Mucosa of descending colon (tissue), 3 donors: Measurements from ENCODE around the gene MCCD1. TPM values are rescaled to one million over a fixed set of nuclear protein-coding genes. Genes with fewer than 3 reads are reported as not detected.

Experiments
- ATAC-seq: fragments of 200-7000 bp; cut with Tn5 transposase; one replicate; pipeline ENCODE4 v1.9.1; 2020; ENCODE audit warnings: mild to moderate bottlenecking, moderate library complexity
- DNase-seq, 3 donors: peaks; one replicate each; pipeline ENCODE4 v3.0.0-alpha.2; 2020
- H3K36me3 ChIP-seq: fragments of 200-600 bp; one replicate; pipeline ENCODE4 v1.8.0; 2021; ENCODE audit warnings: low read depth, mild to moderate bottlenecking
- H3K4me1 ChIP-seq: fragments of 200-600 bp; one replicate; pipeline ENCODE4 v1.8.0; 2021; ENCODE audit warnings: low read depth, mild to moderate bottlenecking
- H3K4me3 ChIP-seq: fragments of 200-600 bp; one replicate; pipeline ENCODE4 v1.8.0; 2021; ENCODE audit warnings: mild to moderate bottlenecking
- H3K9me3 ChIP-seq: fragments of 200-600 bp; one replicate; pipeline ENCODE4 v1.8.0; 2021; ENCODE audit warnings: mild to moderate bottlenecking
- intact Hi-C, 2 donors: fragments of 100-400 bp; cut with DNase I in 1 of 2; cut with micrococcal nuclease in 1 of 2; formaldehyde crosslinking; loops; one replicate each; pipeline versions ENCODE4 v1.11.0 to v1.11.1; 2022; cut with DNase I, micrococcal nuclease
- total RNA-seq, 3 donors: library from RNA; stranded (reverse); fragmentation: NEBNext Ultra II Directional in 2 of 3; extraction: Animal tissue kit (Norgen Biotek cat#: 25700) in 2 of 3; gene quantifications; one replicate each; pipeline versions ENCODE4 v1.2.1 to v1.2.4, GENCODE V29; 2021 to 2023
- TF ChIP-seq, protein P1 (sequence below): fragments of 200-600 bp; IDR thresholded peaks from one replicate; pipeline ENCODE4 v1.8.0; 2022; ENCODE audit warnings: antibody characterized with exemption, mild to moderate bottlenecking
- donor health status: DM: no; HTN: no; CAD: no; lungs with moderate emphysema.
- donor health status: DM: no; HTN: no; CAD: no.
- donor health status: DM: no; HTN: yes; CAD: no.

MCCD1 gene
- total RNA-seq, 3 donors from 2014 or later: not detected

DNA sequence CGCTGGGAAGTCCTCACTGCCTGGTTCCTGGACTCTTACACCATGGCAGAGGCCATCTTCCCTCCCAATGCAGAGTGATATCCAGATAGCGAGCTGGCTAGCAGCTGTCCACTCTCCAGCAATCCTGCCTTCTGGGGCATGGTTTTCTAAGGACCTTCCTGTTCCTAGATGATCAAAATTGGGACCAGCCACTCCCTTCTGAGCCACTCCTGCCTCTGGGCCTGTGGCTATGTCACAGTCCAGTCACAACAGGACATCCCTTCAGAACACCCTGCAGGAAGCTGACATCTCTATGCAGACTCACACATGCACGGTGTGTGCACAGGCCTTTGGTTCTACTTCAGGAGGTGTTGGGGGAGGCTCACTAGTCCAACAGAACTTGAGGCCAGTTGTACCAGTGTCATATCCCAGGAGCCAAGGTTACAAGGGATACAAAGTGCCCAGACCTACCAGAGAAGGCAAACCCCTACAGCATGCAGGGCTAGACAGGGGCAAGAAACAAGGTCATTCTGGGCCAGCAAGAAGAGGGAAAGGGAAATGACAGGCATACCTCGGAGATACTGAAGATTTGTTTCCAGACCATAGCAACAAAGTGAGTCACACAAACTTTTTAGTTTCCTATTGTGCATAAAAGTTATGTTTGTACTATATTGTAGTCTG, 2.7 kb upstream of the MCCD1 start:
- Histone ChIP-seq H3K4me1 (no peaks in the 10 kb centered on the region), H3K36me3 (peaks cover 9% of the 10 kb centered on the region), H3K4me3 (no peak overlapping the region), H3K9me3 (no peaks in the 10 kb centered on the region)
- no peak for DNase-seq
- intact Hi-C loops: no loop called here
- peak; percentile 52 for ATAC-seq
- TF ChIP-seq, protein P1, sequence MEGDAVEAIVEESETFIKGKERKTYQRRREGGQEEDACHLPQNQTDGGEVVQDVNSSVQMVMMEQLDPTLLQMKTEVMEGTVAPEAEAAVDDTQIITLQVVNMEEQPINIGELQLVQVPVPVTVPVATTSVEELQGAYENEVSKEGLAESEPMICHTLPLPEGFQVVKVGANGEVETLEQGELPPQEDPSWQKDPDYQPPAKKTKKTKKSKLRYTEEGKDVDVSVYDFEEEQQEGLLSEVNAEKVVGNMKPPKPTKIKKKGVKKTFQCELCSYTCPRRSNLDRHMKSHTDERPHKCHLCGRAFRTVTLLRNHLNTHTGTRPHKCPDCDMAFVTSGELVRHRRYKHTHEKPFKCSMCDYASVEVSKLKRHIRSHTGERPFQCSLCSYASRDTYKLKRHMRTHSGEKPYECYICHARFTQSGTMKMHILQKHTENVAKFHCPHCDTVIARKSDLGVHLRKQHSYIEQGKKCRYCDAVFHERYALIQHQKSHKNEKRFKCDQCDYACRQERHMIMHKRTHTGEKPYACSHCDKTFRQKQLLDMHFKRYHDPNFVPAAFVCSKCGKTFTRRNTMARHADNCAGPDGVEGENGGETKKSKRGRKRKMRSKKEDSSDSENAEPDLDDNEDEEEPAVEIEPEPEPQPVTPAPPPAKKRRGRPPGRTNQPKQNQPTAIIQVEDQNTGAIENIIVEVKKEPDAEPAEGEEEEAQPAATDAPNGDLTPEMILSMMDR: no peak

DNA sequence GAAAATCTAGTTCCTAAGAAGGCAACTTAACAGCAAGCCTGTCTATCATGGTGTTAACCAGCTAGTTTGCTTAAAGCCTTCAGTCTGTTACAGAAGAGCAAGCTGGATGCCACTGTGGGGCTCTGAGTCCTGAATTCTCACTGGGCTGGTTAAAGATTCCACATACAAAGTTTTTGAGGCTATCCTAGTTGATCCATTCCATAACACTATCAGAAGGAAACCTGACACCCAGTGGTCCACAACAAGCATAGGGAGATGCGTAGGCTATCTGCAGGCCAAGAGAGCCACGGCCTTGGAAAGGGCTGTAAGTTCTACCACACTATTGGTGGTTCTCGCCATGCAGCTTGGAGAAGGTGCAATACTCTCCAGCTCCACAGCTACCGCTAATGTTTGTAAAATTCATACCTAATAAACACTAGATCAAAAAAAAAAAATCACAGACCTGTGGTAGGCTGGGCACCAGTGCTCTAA, 420 bp upstream of the MCCD1 start:
- intact Hi-C loops: no loop called here
- ATAC-seq (peak; percentile 4), DNase-seq (no peak)
- no peak overlapping the region for H3K4me3 ChIP-seq
- H3K9me3 ChIP-seq: no peaks in the 10 kb centered on the region
- H3K36me3 ChIP-seq: peaks cover 11% of the 10 kb centered on the region
- TF ChIP-seq, protein P1: no peak
- H3K4me1 ChIP-seq: no peaks in the 10 kb centered on the region

DNA sequence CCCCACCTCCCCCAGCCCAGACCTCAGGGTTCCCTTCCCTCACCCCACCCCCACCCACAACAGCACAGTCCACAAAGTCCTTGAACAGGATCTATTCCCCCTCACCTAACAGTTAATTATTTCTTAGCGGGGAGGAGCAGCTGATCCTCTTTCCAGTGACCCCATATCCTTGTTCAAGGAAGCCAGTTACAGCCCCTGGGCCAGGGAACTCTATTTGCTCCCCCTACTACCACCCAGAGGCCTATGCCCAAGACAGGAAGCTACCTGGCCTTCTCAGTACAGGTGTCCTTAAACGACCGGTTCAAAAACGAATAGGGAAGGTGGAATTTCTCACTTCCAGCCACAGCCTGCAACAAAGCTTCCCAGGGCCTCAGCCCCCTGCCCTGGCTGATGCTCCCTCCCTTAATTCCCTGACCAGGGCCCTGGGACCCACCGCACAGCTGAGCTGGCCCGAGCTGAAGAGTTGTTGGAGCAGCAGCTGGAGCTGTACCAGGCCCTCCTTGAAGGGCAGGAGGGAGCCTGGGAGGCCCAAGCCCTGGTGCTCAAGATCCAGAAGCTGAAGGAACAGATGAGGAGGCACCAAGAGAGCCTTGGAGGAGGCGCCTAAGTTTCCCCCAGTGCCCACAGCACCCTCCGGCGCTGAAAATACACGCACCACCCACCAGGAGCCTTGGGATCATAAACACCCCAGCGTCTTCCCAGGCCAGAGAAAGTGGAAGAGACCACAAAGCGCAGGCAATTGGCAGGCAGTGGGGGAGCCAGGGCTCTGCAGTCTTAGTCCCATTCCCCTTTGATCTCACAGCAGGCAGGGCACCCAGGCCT, 778 bp downstream of the MCCD1 start:
- Histone ChIP-seq H3K4me3 (no peak overlapping the region), H3K36me3 (peaks cover 16% of the 10 kb centered on the region), H3K4me1 (no peaks in the 10 kb centered on the region), H3K9me3 (no peaks in the 10 kb centered on the region)
- intact Hi-C loops: no loop called here
- DNase-seq (no peak), ATAC-seq (peak; percentile 20)
- TF ChIP-seq, protein P1: no peak

DNA sequence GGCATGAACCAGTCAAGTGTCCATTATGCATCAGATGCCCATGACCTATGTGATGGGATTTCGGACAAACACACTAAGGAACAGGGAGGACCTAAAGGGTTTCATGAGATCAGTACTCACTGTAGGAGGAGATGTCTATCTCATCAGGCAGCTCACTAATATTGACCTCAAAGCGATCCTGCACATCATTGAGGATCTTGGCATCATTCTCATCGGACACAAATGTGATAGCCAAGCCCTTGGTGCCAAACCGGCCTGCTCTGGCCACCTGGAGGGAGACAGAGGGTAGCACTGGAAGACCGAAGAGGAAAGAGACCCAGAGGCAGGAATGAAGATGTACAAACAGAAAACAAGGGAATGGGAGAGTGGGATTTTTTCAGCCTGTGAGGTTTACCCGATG, 1.9 kb downstream of the MCCD1 start:
- ATAC-seq: no peak
- TF ChIP-seq, protein P1: no peak
- H3K36me3 ChIP-seq: peaks cover 24% of the 10 kb centered on the region
- intact Hi-C loops: no loop called here
- H3K4me3 ChIP-seq: no peak overlapping the region
- no peaks in the 10 kb centered on the region for H3K9me3 ChIP-seq
- H3K4me1 ChIP-seq: no peaks in the 10 kb centered on the region
- DNase-seq: no peak

DNA sequence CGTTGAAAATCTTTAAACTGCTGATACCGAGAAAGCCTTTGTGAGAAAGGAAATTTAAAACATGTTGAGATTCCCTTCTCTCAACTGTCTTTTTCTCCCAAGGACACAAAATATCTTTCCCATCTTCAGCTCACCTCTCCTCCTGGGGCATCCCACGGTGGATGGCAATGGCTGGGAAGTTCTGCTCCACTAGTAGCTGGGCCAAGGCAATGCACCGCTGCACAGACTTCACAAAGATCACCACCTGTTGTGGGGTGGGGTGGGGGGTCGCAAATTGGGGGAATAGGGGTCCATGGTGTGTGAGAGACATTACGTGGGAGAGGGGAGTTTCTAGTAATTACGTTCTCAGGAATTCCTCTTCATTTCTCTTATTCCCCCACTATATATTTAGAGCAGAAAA, 2.4 kb downstream of the MCCD1 start:
- ATAC-seq: no peak
- no peaks in the 10 kb centered on the region for H3K9me3 ChIP-seq
- intact Hi-C loops: no loop called here

More for the DNA sequence above, 2.4 kb downstream of the MCCD1 start:
- H3K36me3 ChIP-seq: peaks cover 24% of the 10 kb centered on the region
- H3K4me1 ChIP-seq: no peaks in the 10 kb centered on the region
- TF ChIP-seq, protein P1: no peak
- no peak for DNase-seq
- no peak overlapping the region for H3K4me3 ChIP-seq
